DND-41 (cell line): ENCODE measurements around the gene RAB33B.

Experiments
- ATAC-seq: fragments of 200-7000 bp; cut with Tn5 transposase; 3 replicates; pipeline ENCODE4 v1.9.1; 2021; ENCODE audit warnings: low read depth; ENCODE audit not compliant: insufficient read depth
- DNase-seq: peaks from one replicate; pipeline ENCODE4 v3.0.0-alpha.2; 2020
- H2AFZ ChIP-seq: 2 replicates; pipeline ENCODE4 v1.6.0; 2012; ENCODE audit warnings: low read depth, low read length
- H3K27ac ChIP-seq: 2 replicates; pipeline ENCODE4 v1.5.1; 2012; ENCODE audit warnings: low read length, inconsistent platforms
- H3K27me3 ChIP-seq: fragments of 200-600 bp; sonication (generic); 2 replicates; pipeline ENCODE4 v1.6.0; 2012; ENCODE audit warnings: low read length, mild to moderate bottlenecking, inconsistent platforms; ENCODE audit not compliant: insufficient read depth, poor library complexity
- H3K36me3 ChIP-seq: 2 replicates; pipeline ENCODE4 v1.5.1; 2012; ENCODE audit warnings: low read length, inconsistent platforms; ENCODE audit not compliant: insufficient read depth
- H3K4me1 ChIP-seq: 2 replicates; pipeline ENCODE4 v1.5.1; 2012; ENCODE audit warnings: mild to moderate bottlenecking, low read length; ENCODE audit not compliant: insufficient read depth
- H3K4me2 ChIP-seq: 2 replicates; pipeline ENCODE4 v1.6.0; 2012; ENCODE audit warnings: mild to moderate bottlenecking, moderate library complexity, low read length, inconsistent platforms; ENCODE audit not compliant: insufficient read depth
- H3K4me3 ChIP-seq, 2 experiments: fragments of 200-600 bp in 1 of 2; shearing (Covaris generic) in 1 of 2; 2 replicates each; pipeline ENCODE4 v1.5.1; 2012 to 2016; ENCODE audit warnings: inconsistent platforms in 2 of 2, low read length in 2 of 2, mild to moderate bottlenecking in 2 of 2, low read depth in 1 of 2, moderate library complexity in 1 of 2
- H3K79me2 ChIP-seq: 2 replicates; pipeline ENCODE4 v1.6.0; 2012; ENCODE audit warnings: low read length, inconsistent platforms; ENCODE audit not compliant: insufficient read depth
- H3K9ac ChIP-seq: 2 replicates; pipeline ENCODE4 v1.6.0; 2012; ENCODE audit warnings: low read depth, mild to moderate bottlenecking, inconsistent platforms, low read length, moderate library complexity
- H3K9me3 ChIP-seq: 2 replicates; pipeline ENCODE4 v1.5.1; 2012; ENCODE audit warnings: low read length, moderate library complexity, mild to moderate bottlenecking, inconsistent platforms; ENCODE audit not compliant: insufficient read depth, severe bottlenecking
- H4K20me1 ChIP-seq: 2 replicates; pipeline ENCODE4 v1.6.0; 2012; ENCODE audit warnings: low read length; ENCODE audit not compliant: insufficient read depth
- EZH2 ChIP-seq: IDR thresholded peaks from 3 replicates; pipeline ENCODE4 v1.6.1; 2012; ENCODE audit warnings: borderline replicate concordance, low read depth, mild to moderate bottlenecking, moderate library complexity, low read length, inconsistent platforms; ENCODE audit not compliant: severe bottlenecking
- TF ChIP-seq, protein P1 (sequence below): IDR thresholded peaks from 2 replicates; pipeline ENCODE4 v1.5.1; 2012; ENCODE audit warnings: borderline replicate concordance, low read length, moderate library complexity, mild to moderate bottlenecking; ENCODE audit not compliant: poor library complexity, severe bottlenecking; ENCODE audit errors: extremely low read depth

RAB33B gene

DNA sequence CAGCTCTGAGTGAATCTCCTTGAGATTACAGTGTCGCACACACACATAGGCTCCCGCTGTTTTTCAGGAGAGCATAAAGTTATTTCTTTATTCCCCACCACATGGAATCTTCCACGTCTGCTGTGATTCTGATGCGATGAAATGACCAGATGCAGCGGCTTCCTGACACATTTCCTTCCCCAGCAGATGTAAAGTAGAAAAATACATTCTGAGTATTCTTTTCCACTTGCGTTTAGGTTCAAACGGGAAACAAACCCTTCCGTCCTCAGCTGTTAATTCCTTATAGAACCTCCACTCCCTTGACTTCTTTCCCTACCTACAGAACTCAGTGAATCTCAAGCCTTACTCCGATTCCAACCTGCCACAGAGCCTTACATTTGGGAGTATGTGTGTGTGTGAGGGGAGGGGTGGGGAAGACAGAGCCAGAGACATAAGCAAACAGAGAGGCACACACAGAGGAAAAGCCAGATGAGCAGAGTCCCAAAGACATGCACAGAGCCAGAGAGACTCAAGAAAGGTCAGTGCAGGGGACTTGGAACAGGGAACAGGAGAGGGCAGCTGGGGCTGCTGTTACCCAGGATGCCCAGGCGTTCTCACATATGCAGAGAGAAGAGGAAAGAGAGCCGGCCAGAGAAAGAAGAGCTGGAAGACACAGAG is 54.8 kb downstream of the RAB33B start:
- H3K27ac ChIP-seq, result no peak overlapping the region
- ATAC-seq, result no peak
- no peak for DNase-seq
- no peak overlapping the region for H3K4me2 ChIP-seq
- H2AFZ ChIP-seq, result no peak overlapping the region
- no peak overlapping the region for H3K9ac ChIP-seq
- TF ChIP-seq EZH2, result no peak
- TF ChIP-seq, protein P1, sequence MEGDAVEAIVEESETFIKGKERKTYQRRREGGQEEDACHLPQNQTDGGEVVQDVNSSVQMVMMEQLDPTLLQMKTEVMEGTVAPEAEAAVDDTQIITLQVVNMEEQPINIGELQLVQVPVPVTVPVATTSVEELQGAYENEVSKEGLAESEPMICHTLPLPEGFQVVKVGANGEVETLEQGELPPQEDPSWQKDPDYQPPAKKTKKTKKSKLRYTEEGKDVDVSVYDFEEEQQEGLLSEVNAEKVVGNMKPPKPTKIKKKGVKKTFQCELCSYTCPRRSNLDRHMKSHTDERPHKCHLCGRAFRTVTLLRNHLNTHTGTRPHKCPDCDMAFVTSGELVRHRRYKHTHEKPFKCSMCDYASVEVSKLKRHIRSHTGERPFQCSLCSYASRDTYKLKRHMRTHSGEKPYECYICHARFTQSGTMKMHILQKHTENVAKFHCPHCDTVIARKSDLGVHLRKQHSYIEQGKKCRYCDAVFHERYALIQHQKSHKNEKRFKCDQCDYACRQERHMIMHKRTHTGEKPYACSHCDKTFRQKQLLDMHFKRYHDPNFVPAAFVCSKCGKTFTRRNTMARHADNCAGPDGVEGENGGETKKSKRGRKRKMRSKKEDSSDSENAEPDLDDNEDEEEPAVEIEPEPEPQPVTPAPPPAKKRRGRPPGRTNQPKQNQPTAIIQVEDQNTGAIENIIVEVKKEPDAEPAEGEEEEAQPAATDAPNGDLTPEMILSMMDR, result no peak
- H3K9me3 ChIP-seq, result no peaks in the 10 kb centered on the region
- H3K27me3 ChIP-seq, result no peaks in the 10 kb centered on the region
- H3K79me2 ChIP-seq, result no peaks in the 10 kb centered on the region
- no peaks in the 10 kb centered on the region for H4K20me1 ChIP-seq
- H3K4me3 ChIP-seq, result no peak overlapping the region
- peaks cover 48% of the 10 kb centered on the region for H3K36me3 ChIP-seq
- no peaks in the 10 kb centered on the region for H3K4me1 ChIP-seq

DNA sequence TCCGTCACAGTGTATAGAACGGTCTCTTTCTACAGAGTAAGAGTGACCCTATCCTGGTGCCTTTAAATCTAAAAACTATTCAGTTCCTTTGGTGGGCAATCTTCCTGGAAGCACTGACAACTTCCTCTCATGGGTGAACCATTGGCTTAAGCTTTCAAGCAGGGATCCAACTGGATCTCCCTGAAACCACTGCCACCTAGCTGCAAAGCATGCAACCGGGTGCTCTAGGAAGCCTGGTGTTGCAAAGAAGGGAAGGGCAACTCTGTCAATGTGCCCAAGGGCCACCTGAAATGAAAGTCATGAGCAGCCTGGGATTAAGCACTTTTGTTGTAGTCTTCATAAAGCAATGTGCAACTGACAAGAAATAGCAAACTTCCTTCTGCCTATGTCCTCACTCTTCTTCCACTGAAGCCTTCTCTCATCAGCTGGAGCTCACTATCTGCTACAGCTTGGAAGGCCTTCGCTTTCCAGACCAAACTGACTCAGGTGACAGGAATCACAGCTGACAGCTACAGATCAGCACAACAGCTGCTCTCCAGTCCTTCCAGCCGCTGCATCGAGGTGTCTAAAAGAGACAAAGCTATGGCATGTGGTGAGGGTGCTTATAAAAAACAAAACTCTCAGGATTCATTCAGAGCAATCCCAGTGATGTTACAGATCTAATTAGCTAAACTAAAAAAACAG is 55.9 kb downstream of the RAB33B start:
- Histone ChIP-seq H3K4me1 (no peaks in the 10 kb centered on the region), H3K27me3 (no peaks in the 10 kb centered on the region), H2AFZ (no peak overlapping the region), H3K9me3 (no peaks in the 10 kb centered on the region), H3K36me3 (peaks cover 55% of the 10 kb centered on the region), H3K4me2 (no peak overlapping the region), H4K20me1 (no peaks in the 10 kb centered on the region), H3K27ac (no peak overlapping the region), H3K9ac (no peak overlapping the region), H3K79me2 (no peaks in the 10 kb centered on the region), H3K4me3 (no peak overlapping the region)
- TF ChIP-seq, protein P1, result peak; percentile 46
- TF ChIP-seq EZH2, result no peak
- DNase-seq (no peak), ATAC-seq (no peak)

DNA sequence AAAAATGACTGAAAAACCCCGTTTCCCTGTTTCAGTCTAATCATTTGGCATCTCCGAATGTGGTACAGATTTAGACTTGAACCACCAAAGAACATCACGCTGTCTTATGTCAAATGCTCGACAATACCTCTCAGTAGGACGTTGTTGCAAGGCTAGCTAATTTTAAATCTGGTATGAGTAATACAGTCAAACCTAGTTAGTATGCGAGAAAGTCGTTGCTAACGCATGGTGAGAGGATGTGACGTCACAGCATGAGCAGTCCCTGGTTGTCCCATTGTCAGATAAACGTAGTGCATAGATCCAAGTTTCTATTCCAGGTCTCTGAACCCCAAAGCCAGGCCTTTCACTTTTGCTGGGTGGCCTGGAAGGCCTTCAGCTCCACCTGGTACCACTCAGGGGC is 57.4 kb downstream of the RAB33B start:
- Histone ChIP-seq H3K4me1 (no peaks in the 10 kb centered on the region), H3K36me3 (peaks cover 65% of the 10 kb centered on the region), H3K27ac (no peak overlapping the region), H4K20me1 (no peaks in the 10 kb centered on the region), H3K79me2 (no peaks in the 10 kb centered on the region), H3K4me2 (no peak overlapping the region), H2AFZ (no peak overlapping the region), H3K9ac (no peak overlapping the region), H3K9me3 (no peaks in the 10 kb centered on the region), H3K4me3 (no peak overlapping the region), H3K27me3 (no peaks in the 10 kb centered on the region)
- no peak for DNase-seq
- no peak for ATAC-seq
- no peak for TF ChIP-seq EZH2
- TF ChIP-seq, protein P1, result no peak
